HepG2 (cell line): Measurements from ENCODE around the gene SLC13A5. TPM values are rescaled to one million over a fixed set of nuclear protein-coding genes. Genes with fewer than 3 reads are reported as not detected.

Experiments
- ELF3 ChIP-seq: IDR thresholded peaks from 2 replicates; pipeline ENCODE4 v1.6.1; 2016; ENCODE audit warnings: missing genetic modification reagents, missing compliant biosample characterization
- ERF ChIP-seq: IDR thresholded peaks from 2 replicates; pipeline ENCODE4 v1.6.1; 2018; ENCODE audit warnings: missing biosample characterization, missing genetic modification reagents
- GATAD1 ChIP-seq: IDR thresholded peaks from 2 replicates; pipeline ENCODE4 v1.6.1; 2016; ENCODE audit warnings: missing genetic modification reagents, missing compliant biosample characterization
- MAZ ChIP-seq, 2 experiments: sonication (generic) in 1 of 2; formaldehyde crosslinking in 1 of 2; IDR thresholded peaks; 2 replicates each; pipeline versions ENCODE4 v1.5.0 to v1.6.1; 2012 to 2020; ENCODE audit warnings: low read depth in 2 of 2, mild to moderate bottlenecking in 2 of 2, borderline replicate concordance in 1 of 2, improper control_type of control experiment in 1 of 2, low read length in 1 of 2, missing genetic modification reagents in 1 of 2, moderate library complexity in 1 of 2
- MTF1 ChIP-seq: sonication (generic); formaldehyde crosslinking; IDR thresholded peaks from 2 replicates; pipeline ENCODE4 v1.5.0; 2020; ENCODE audit warnings: missing genetic modification reagents
- NKX3-1 ChIP-seq: sonication (generic); formaldehyde crosslinking; IDR thresholded peaks from 2 replicates; pipeline ENCODE4 v1.5.0; 2020; ENCODE audit warnings: missing genetic modification reagents
- NR2F1 ChIP-seq, 2 experiments: fragments of 450-650 bp in 1 of 2; formaldehyde crosslinking in 1 of 2; IDR thresholded peaks; 2 replicates each; pipeline versions ENCODE4 v1.5.0 to v1.6.1; 2016 to 2020; ENCODE audit warnings: mild to moderate bottlenecking in 1 of 2, missing compliant biosample characterization in 1 of 2, missing genetic modification reagents in 1 of 2, moderate library complexity in 1 of 2
- REXO4 ChIP-seq: sonication (generic); formaldehyde crosslinking; IDR thresholded peaks from 2 replicates; pipeline ENCODE4 v1.8.0; 2022; ENCODE audit warnings: missing genetic modification reagents, mild to moderate bottlenecking, borderline replicate concordance
- SP2 ChIP-seq: sonication (generic); formaldehyde crosslinking; IDR thresholded peaks from 2 replicates; pipeline ENCODE4 v1.5.1; 2020; ENCODE audit warnings: mild to moderate bottlenecking, missing genetic modification reagents
- TP53 ChIP-seq: sonication (generic); formaldehyde crosslinking; conservative IDR thresholded peaks from 2 replicates; pipeline ENCODE4 v1.4.0; 2020; ENCODE audit warnings: missing genetic modification reagents
- ZBTB3 ChIP-seq: sonication (generic); formaldehyde crosslinking; IDR thresholded peaks from 2 replicates; pipeline ENCODE4 v1.4.0; 2020; ENCODE audit warnings: low read depth, mild to moderate bottlenecking, moderate library complexity, missing genetic modification reagents, borderline replicate concordance
- ZNF674 ChIP-seq: sonication (generic); formaldehyde crosslinking; IDR thresholded peaks from 2 replicates; pipeline ENCODE4 v1.5.0; 2020; ENCODE audit warnings: low read depth, mild to moderate bottlenecking, missing genetic modification reagents
- ZNF7 ChIP-seq: IDR thresholded peaks from 2 replicates; pipeline ENCODE4 v1.6.1; 2016; ENCODE audit warnings: missing biosample characterization, missing genetic modification reagents
- ZNF709 ChIP-seq: sonication (generic); formaldehyde crosslinking; IDR thresholded peaks from 2 replicates; pipeline ENCODE4 v1.5.0; 2020; ENCODE audit warnings: mild to moderate bottlenecking, missing genetic modification reagents
- ZNF720 ChIP-seq: sonication (generic); formaldehyde crosslinking; IDR thresholded peaks from 2 replicates; pipeline ENCODE4 v1.4.0; 2020; ENCODE audit warnings: missing genetic modification reagents
- ZNF850 ChIP-seq: sonication (generic); formaldehyde crosslinking; conservative IDR thresholded peaks from 2 replicates; pipeline ENCODE4 v1.9.0; 2021; ENCODE audit warnings: mild to moderate bottlenecking, missing genetic modification reagents
- ZNF878 ChIP-seq: sonication (generic); formaldehyde crosslinking; IDR thresholded peaks from 2 replicates; pipeline ENCODE4 v1.8.1; 2023; ENCODE audit warnings: mild to moderate bottlenecking, missing genetic modification reagents, moderate library complexity
- polyA plus RNA-seq, 8 experiments: library from polyadenylated mRNA; depleted of rRNA in 3 of 8; stranded (reverse) in 7 of 8; unstranded in 1 of 8; fragments of >200 nt; fragmentation: Illumina TruSeq in 4 of 8; extraction: Trizol in 4 of 8; gene quantifications; 2 replicates each; pipeline versions ENCODE4 v1.2.1 to v1.2.3, GENCODE V29; 2011 to 2016; ENCODE audit warnings: low read depth in 4 of 8, missing spikeins in 1 of 8, mixed read lengths in 1 of 8; ENCODE audit not compliant: insufficient read depth in 1 of 8
- total RNA-seq, 5 experiments: library from RNA; depleted of rRNA; stranded (reverse); fragments of >200 nt; fragmentation: Illumina TruSeq; extraction: Trizol; gene quantifications; 2 replicates each; pipeline ENCODE4 v1.2.3, GENCODE V29; 2016; ENCODE audit warnings: low read depth in 1 of 5
- TF ChIP-seq, protein P1 (sequence below): sonication (generic); formaldehyde crosslinking; IDR thresholded peaks from 2 replicates; pipeline ENCODE4 v1.8.1; 2023; ENCODE audit warnings: mild to moderate bottlenecking, missing genetic modification reagents
- TF ChIP-seq, protein P2 (sequence below): IDR thresholded peaks from 2 replicates; pipeline ENCODE4 v1.6.1; 2016; ENCODE audit warnings: missing compliant biosample characterization, missing genetic modification reagents, borderline replicate concordance
- TF ChIP-seq, protein P3 (sequence below): sonication (generic); formaldehyde crosslinking; IDR thresholded peaks from 2 replicates; pipeline ENCODE4 v1.8.0; 2022; ENCODE audit warnings: mild to moderate bottlenecking, missing genetic modification reagents; ENCODE audit not compliant: insufficient replicate concordance
- TF ChIP-seq, protein P4 (sequence below): sonication (generic); formaldehyde crosslinking; IDR thresholded peaks from 2 replicates; pipeline ENCODE4 v1.4.0; 2020; ENCODE audit warnings: missing genetic modification reagents

The SLC13A5 gene
- total and polyA plus RNA-seq, 2 of the 13 experiments (the other 11 are each of a cell fraction or from before 2014, with no cell fraction given), result 42.8 to 310 TPM

DNA sequence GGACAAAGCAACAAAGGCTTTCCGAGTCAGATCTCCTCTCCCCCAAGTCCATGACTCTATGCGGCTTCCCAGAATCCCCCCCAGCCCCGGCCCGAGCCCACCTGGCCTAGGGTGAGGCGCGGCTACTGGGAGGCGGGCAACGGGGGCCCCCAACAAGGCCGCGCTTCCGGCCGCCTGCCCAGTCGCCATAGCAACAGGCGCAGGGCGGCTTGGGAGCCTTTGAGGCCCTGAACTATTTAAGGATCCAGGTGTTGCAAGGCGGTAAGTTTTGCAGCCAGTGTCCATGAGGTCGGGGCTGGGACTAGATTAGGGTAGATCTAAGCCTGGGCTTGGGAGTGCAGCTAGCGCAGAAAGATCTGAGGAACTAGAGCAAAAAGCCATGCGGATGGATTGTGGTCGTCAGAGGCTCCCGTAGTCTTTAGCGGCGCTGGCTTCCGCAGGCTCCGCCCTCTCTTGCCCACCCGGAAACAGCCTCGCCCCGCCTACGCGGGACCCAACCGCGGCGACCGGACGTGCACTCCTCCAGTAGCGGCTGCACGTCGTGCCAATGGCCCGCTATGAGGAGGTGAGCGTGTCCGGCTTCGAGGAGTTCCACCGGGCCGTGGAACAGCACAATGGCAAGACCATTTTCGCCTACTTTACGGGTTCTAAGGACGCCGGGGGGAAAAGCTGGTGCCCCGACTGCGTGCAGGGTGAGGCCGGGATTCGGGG lies 72.5 kb downstream of the SLC13A5 start, which contains the start of the genes KIAA0753 and TXNDC17 (continued):
- TF ChIP-seq, protein P1, sequence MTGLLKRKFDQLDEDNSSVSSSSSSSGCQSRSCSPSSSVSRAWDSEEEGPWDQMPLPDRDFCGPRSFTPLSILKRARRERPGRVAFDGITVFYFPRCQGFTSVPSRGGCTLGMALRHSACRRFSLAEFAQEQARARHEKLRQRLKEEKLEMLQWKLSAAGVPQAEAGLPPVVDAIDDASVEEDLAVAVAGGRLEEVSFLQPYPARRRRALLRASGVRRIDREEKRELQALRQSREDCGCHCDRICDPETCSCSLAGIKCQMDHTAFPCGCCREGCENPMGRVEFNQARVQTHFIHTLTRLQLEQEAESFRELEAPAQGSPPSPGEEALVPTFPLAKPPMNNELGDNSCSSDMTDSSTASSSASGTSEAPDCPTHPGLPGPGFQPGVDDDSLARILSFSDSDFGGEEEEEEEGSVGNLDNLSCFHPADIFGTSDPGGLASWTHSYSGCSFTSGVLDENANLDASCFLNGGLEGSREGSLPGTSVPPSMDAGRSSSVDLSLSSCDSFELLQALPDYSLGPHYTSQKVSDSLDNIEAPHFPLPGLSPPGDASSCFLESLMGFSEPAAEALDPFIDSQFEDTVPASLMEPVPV, result peak; percentile 86
- no peak for TF ChIP-seq TP53 (CRISPR knock-in tag)
- TF ChIP-seq ZNF674 (CRISPR knock-in tag), result no peak
- no peak for TF ChIP-seq ZNF850 (CRISPR knock-in tag)
- TF ChIP-seq SP2 (CRISPR knock-in tag), result peak; percentile 65
- no peak for TF ChIP-seq ZNF878 (CRISPR knock-in tag)
- TF ChIP-seq NR2F1 (CRISPR knock-in tag; IDR thresholded peaks at IDR 0.05), result no peak
- 0 out of 2 replicates have a peak, but pooled peaks have one; percentile 19 for TF ChIP-seq REXO4 (CRISPR knock-in tag)
- TF ChIP-seq, protein P2, sequence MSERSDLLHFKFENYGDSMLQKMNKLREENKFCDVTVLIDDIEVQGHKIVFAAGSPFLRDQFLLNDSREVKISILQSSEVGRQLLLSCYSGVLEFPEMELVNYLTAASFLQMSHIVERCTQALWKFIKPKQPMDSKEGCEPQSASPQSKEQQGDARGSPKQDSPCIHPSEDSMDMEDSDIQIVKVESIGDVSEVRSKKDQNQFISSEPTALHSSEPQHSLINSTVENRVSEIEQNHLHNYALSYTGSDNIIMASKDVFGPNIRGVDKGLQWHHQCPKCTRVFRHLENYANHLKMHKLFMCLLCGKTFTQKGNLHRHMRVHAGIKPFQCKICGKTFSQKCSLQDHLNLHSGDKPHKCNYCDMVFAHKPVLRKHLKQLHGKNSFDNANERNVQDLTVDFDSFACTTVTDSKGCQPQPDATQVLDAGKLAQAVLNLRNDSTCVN (CRISPR knock-in tag), result 0 out of 2 replicates have a peak, but pooled peaks have one; percentile 23
- peak; percentile 92 for TF ChIP-seq ELF3
- TF ChIP-seq MAZ (IDR thresholded peaks at IDR 0.05; ENCODE audit: borderline replicate concordance, low read depth, low read length), result peak; percentile 50; the same call in 1 of the 2 replicates
- TF ChIP-seq MAZ (CRISPR knock-in tag; IDR thresholded peaks at IDR 0.05; ENCODE audit: low read depth), result no peak; the same call in 1 of the 2 replicates
- TF ChIP-seq MTF1 (CRISPR knock-in tag), result no peak
- no peak for TF ChIP-seq ZNF720 (CRISPR knock-in tag)
- TF ChIP-seq NKX3-1 (CRISPR knock-in tag), result no peak
- peak; percentile 89 for TF ChIP-seq GATAD1 (CRISPR knock-in tag)
- TF ChIP-seq, protein P3, sequence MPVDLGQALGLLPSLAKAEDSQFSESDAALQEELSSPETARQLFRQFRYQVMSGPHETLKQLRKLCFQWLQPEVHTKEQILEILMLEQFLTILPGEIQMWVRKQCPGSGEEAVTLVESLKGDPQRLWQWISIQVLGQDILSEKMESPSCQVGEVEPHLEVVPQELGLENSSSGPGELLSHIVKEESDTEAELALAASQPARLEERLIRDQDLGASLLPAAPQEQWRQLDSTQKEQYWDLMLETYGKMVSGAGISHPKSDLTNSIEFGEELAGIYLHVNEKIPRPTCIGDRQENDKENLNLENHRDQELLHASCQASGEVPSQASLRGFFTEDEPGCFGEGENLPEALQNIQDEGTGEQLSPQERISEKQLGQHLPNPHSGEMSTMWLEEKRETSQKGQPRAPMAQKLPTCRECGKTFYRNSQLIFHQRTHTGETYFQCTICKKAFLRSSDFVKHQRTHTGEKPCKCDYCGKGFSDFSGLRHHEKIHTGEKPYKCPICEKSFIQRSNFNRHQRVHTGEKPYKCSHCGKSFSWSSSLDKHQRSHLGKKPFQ (CRISPR knock-in tag), result no peak
- TF ChIP-seq ERF (CRISPR knock-in tag), result peak; percentile 54; the same call in 1 of the 2 replicates
- TF ChIP-seq, protein P4, sequence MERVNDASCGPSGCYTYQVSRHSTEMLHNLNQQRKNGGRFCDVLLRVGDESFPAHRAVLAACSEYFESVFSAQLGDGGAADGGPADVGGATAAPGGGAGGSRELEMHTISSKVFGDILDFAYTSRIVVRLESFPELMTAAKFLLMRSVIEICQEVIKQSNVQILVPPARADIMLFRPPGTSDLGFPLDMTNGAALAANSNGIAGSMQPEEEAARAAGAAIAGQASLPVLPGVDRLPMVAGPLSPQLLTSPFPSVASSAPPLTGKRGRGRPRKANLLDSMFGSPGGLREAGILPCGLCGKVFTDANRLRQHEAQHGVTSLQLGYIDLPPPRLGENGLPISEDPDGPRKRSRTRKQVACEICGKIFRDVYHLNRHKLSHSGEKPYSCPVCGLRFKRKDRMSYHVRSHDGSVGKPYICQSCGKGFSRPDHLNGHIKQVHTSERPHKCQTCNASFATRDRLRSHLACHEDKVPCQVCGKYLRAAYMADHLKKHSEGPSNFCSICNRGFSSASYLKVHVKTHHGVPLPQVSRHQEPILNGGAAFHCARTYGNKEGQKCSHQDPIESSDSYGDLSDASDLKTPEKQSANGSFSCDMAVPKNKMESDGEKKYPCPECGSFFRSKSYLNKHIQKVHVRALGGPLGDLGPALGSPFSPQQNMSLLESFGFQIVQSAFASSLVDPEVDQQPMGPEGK (CRISPR knock-in tag), result peak; percentile 92
- TF ChIP-seq ZNF7 (CRISPR knock-in tag), result no peak
- TF ChIP-seq ZNF709 (CRISPR knock-in tag), result peak; percentile 57; the same call in 1 of the 2 replicates
- TF ChIP-seq ZBTB3, result no peak
